HFF-Myc (cell line): ENCODE measurements around the gene FAR2.
"Not testable (repeated sequence)": the region's sequence is repeated elsewhere in the genome, so short reads cannot be mapped to it uniquely, and the experiment has no call there.

ENCODE experiments used
- DNase-seq: peaks from one replicate; pipeline ENCODE4 v3.0.0-alpha.2; 2011; ENCODE audit warnings: low read depth; ENCODE audit errors: extremely low read depth
- H3K4me3 ChIP-seq: replicated peaks from 2 replicates; pipeline ENCODE4 v1.5.1; 2011; ENCODE audit warnings: low read depth, mild to moderate bottlenecking, control low read depth, low read length
- CTCF ChIP-seq: IDR thresholded peaks from 2 replicates; pipeline ENCODE4 v1.5.1; 2012; ENCODE audit warnings: mild to moderate bottlenecking, low read depth, low read length, control low read depth; ENCODE audit errors: missing control alignments

FAR2 gene

GRCh38 chr12:29286081-29286790, 137.2 kb downstream of the FAR2 start:
- no peak for DNase-seq
- no peak for TF ChIP-seq CTCF
- H3K4me3 ChIP-seq: no peak overlapping the region

DNA sequence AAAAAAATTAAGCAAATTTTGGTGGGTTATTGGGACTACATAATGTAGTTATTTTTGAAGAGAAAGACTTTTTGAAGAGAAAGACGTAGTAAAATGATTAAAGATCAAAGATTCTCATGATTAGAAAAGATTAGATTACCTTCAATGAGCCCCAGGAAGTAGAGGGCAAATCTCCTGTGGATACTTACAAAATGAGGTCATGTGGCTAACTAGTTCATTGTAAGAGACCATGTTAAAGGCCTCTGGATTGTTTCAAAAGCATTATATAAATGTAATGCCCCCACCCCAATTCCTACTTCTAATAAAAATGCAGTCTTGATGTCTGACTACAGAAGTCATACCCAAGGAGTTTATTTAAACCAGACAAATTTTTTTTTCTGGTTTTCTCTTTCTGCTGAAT, 138.5 kb downstream of the FAR2 start:
- DNase-seq: no peak
- H3K4me3 ChIP-seq: no peak overlapping the region
- TF ChIP-seq CTCF: no peak

DNA sequence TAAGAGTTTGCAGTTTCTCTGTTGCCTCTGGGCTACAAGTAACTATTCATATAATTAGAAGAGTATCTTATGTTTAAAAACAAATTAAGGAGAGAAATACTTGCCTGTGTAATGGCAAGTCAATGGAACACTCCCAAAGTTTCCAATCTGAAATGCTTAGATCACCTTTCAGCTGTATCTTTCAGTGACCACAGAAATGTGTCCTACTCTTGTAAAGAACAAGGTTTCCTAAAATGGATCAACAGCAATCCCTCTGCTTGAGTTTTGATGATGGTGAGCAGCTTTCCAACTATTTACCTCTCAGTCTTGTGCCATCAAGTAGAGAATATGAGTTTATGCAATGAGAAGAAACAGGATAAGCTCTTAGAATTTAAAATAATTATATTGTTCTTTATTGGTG, 139.0 kb downstream of the FAR2 start:
- no peak for DNase-seq
- TF ChIP-seq CTCF: no peak
- H3K4me3 ChIP-seq: no peak overlapping the region

DNA sequence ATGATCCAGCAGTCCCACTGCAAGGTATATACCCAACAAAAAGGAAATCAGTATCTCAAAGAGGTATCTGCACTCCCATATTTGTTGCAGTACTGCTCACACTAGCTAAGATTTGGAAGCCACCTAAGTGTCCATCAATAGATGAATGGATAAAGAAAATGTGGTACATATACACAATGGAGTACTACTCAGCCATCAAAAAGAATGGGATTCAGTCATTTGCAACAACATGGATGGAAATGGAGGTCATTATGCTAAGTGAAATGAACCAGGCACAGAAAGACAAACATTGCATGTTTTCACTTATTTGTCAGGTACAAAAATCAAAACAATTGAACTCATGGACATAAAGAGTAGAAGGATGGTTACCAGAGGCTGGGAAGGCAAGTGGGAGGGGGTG, 141.4 kb downstream of the FAR2 start:
- not testable (repeated sequence) for DNase-seq

GRCh38 chr12:29291226-29291625, 142.1 kb downstream of the FAR2 start:
- DNase-seq: no peak
- no peak overlapping the region for H3K4me3 ChIP-seq
- no peak for TF ChIP-seq CTCF

More for the DNA sequence above, 141.4 kb downstream of the FAR2 start:
- not testable (repeated sequence) for H3K4me3 ChIP-seq

GRCh38 chr12:29299633-29300032, 150.6 kb downstream of the FAR2 start:
- no peak for DNase-seq
- no peak overlapping the region for H3K4me3 ChIP-seq

DNA sequence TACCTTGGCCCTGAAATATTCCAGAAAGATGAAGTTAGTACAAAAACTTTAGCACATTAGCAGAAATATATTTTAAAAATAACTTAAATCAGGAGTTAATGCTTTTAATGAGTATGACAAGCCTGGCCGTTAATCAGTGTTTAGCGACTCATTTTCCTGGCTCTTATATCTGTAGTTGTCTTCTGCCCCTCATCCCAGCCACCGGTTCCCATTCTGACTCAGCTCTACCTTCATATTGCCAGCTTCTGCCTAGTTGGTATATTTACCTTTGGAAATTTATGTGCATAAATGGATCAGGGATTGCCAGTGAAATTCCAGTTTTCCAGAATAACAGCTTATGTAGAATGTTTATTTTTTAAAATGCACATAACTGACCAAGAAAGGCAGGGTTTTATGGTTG, 152.0 kb downstream of the FAR2 start:
- DNase-seq: no peak
- H3K4me3 ChIP-seq: no peak overlapping the region
- TF ChIP-seq CTCF: no peak

More at GRCh38 chr12:29299633-29300032, 150.6 kb downstream of the FAR2 start:
- TF ChIP-seq CTCF: no peak
